Mesenchymal stem cell (in vitro differentiated cells and primary cell): Measurements from ENCODE around the gene LRRC9.

ENCODE experiments used
- DNase-seq: peaks from one replicate; pipeline ENCODE4 v3.0.0-alpha.2; 2013
- H2AFZ ChIP-seq: one replicate; pipeline ENCODE4 v1.6.1; 2013; ENCODE audit warnings: low read depth, mild to moderate bottlenecking, control low read depth, inconsistent platforms, low read length, moderate library complexity
- H2AK5ac ChIP-seq: 2 replicates; pipeline ENCODE4 v1.6.1; 2013; ENCODE audit warnings: low read length, moderate library complexity, mild to moderate bottlenecking, inconsistent platforms; ENCODE audit not compliant: severe bottlenecking
- H2BK120ac ChIP-seq: one replicate; pipeline ENCODE4 v1.6.1; 2013; ENCODE audit warnings: low read depth, mild to moderate bottlenecking, inconsistent platforms, low read length, moderate library complexity
- H2BK12ac ChIP-seq, 2 experiments: one replicate each; pipeline ENCODE4 v1.6.1; 2013; ENCODE audit warnings: inconsistent platforms in 2 of 2, low read length in 2 of 2, mild to moderate bottlenecking in 2 of 2, moderate library complexity in 2 of 2, control low read depth in 1 of 2
- H2BK15ac ChIP-seq: one replicate; pipeline ENCODE4 v1.6.1; 2013; ENCODE audit warnings: mild to moderate bottlenecking, low read depth, inconsistent platforms; ENCODE audit not compliant: poor library complexity, severe bottlenecking
- H2BK5ac ChIP-seq: 2 replicates; pipeline ENCODE4 v1.6.1; 2013; ENCODE audit warnings: low read depth, mild to moderate bottlenecking, low read length, control low read depth, inconsistent platforms; ENCODE audit not compliant: poor library complexity, severe bottlenecking
- H3K14ac ChIP-seq, 2 experiments: one replicate each; pipeline ENCODE4 v1.6.1; 2013; ENCODE audit warnings: inconsistent platforms in 2 of 2, low read length in 2 of 2, control low read depth in 1 of 2, mild to moderate bottlenecking in 1 of 2, moderate library complexity in 1 of 2
- H3K18ac ChIP-seq, 2 experiments: one replicate each; pipeline ENCODE4 v1.6.1; 2013; ENCODE audit warnings: inconsistent platforms in 2 of 2, low read length in 2 of 2, control low read depth in 1 of 2, low read depth in 1 of 2, mild to moderate bottlenecking in 1 of 2
- H3K23ac ChIP-seq, 2 experiments: one replicate each; pipeline ENCODE4 v1.6.1; 2013; ENCODE audit warnings: inconsistent platforms in 2 of 2, low read length in 2 of 2, mild to moderate bottlenecking in 2 of 2, moderate library complexity in 2 of 2, control low read depth in 1 of 2
- H3K27ac ChIP-seq: 2 replicates; pipeline ENCODE4 v1.5.1; 2013; ENCODE audit warnings: mild to moderate bottlenecking, moderate library complexity, low read length, control low read depth, inconsistent platforms; ENCODE audit not compliant: poor library complexity, severe bottlenecking
- H3K27me3 ChIP-seq, 2 experiments: 2 replicates each; pipeline versions ENCODE4 v1.6.1 to v1.7.0; 2013; ENCODE audit warnings: low read length in 2 of 2, mild to moderate bottlenecking in 2 of 2, moderate library complexity in 2 of 2, control low read depth in 1 of 2, inconsistent platforms in 1 of 2; ENCODE audit not compliant: control insufficient read depth in 1 of 2, insufficient read depth in 1 of 2
- H3K36me3 ChIP-seq, 2 experiments: 2 replicates each; pipeline versions ENCODE4 v1.6.1 to v1.7.0; 2013; ENCODE audit warnings: low read length in 2 of 2, control low read depth in 1 of 2, inconsistent platforms in 1 of 2, low read depth in 1 of 2, mild to moderate bottlenecking in 1 of 2; ENCODE audit not compliant: insufficient read depth in 2 of 2, control insufficient read depth in 1 of 2
- H3K4ac ChIP-seq, 2 experiments: one replicate each; pipeline ENCODE4 v1.6.1; 2013; ENCODE audit warnings: inconsistent platforms in 2 of 2, low read length in 2 of 2, mild to moderate bottlenecking in 2 of 2, moderate library complexity in 2 of 2, control low read depth in 1 of 2, low read depth in 1 of 2
- H3K4me1 ChIP-seq: 2 replicates; pipeline ENCODE4 v1.6.1; 2013; ENCODE audit warnings: low read depth, low read length, control low read depth; ENCODE audit not compliant: control insufficient read depth, insufficient read depth
- H3K4me2 ChIP-seq: 2 replicates; pipeline ENCODE4 v1.6.1; 2013; ENCODE audit warnings: low read length, mild to moderate bottlenecking, inconsistent platforms; ENCODE audit not compliant: poor library complexity, severe bottlenecking
- H3K4me3 ChIP-seq, 2 experiments: 2 replicates each; pipeline versions ENCODE4 v1.5.1 to v1.7.0; 2013; ENCODE audit warnings: low read length in 2 of 2, mild to moderate bottlenecking in 2 of 2, control low read depth in 1 of 2, low read depth in 1 of 2; ENCODE audit not compliant: insufficient read depth in 1 of 2
- H3K79me1 ChIP-seq: replicated peaks from 2 replicates; pipeline ENCODE4 v1.6.1; 2013; ENCODE audit warnings: mild to moderate bottlenecking, control low read depth, low read length, inconsistent platforms; ENCODE audit not compliant: poor library complexity, severe bottlenecking
- H3K9ac ChIP-seq: 2 replicates; pipeline ENCODE4 v1.7.0; 2013; ENCODE audit warnings: mild to moderate bottlenecking, low read length, moderate library complexity
- H3K9me3 ChIP-seq: 2 replicates; pipeline ENCODE4 v1.7.0; 2013; ENCODE audit warnings: mild to moderate bottlenecking, low read length; ENCODE audit not compliant: control insufficient read depth
- H4K8ac ChIP-seq: one replicate; pipeline ENCODE4 v1.6.1; 2013; ENCODE audit warnings: inconsistent platforms, mild to moderate bottlenecking, low read length, moderate library complexity
- H4K91ac ChIP-seq: one replicate; pipeline ENCODE4 v1.6.1; 2013; ENCODE audit warnings: mild to moderate bottlenecking, low read length, inconsistent platforms
- WGBS: methylation state at CpG from one replicate; pipeline ENCODE4 v1.1.7; 2013; ENCODE audit warnings: mixed read lengths; 5-methylcytosine and 5-hydroxymethylcytosine counted together

Gene LRRC9

GRCh38 chr14:59961518-59962062, 41.6 kb downstream of the LRRC9 start:
- no peak for DNase-seq
- H3K14ac ChIP-seq = no peak overlapping the region
- no peak overlapping the region for H4K91ac ChIP-seq
- no peaks in the 10 kb centered on the region for H3K27me3 ChIP-seq
- no peak overlapping the region for H3K4me2 ChIP-seq
- H3K23ac ChIP-seq = no peak overlapping the region
- H2BK12ac ChIP-seq = no peak overlapping the region
- H3K9ac ChIP-seq = no peak overlapping the region
- no peak overlapping the region for H2AFZ ChIP-seq
- no peak overlapping the region for H2BK5ac ChIP-seq
- H4K8ac ChIP-seq = no peak overlapping the region
- no peaks in the 10 kb centered on the region for H3K79me1 ChIP-seq
- no peak overlapping the region for H2BK15ac ChIP-seq
- no peak overlapping the region for H2AK5ac ChIP-seq
- H3K4me3 ChIP-seq = no peak overlapping the region
- H3K27ac ChIP-seq = no peak overlapping the region
- no peaks in the 10 kb centered on the region for H3K9me3 ChIP-seq
- H3K4ac ChIP-seq = no peak overlapping the region
- H3K18ac ChIP-seq = no peak overlapping the region
- H3K36me3 ChIP-seq = no peaks in the 10 kb centered on the region
- no peaks in the 10 kb centered on the region for H3K4me1 ChIP-seq
- H2BK120ac ChIP-seq = no peak overlapping the region
- 100% methylated on average over 1 of the region's 1 CpG for WGBS

- H3K9me3 ChIP-seq = no peaks in the 10 kb centered on the region
- no peak overlapping the region for H2BK120ac ChIP-seq
- no peak overlapping the region for H3K4ac ChIP-seq
- H3K4me1 ChIP-seq = no peaks in the 10 kb centered on the region
- DNase-seq = peak; percentile 42
- H2BK15ac ChIP-seq = no peak overlapping the region
- H3K9ac ChIP-seq = peak overlapping the region; percentile 85
- H3K27ac ChIP-seq = no peak overlapping the region
- no peaks in the 10 kb centered on the region for H3K79me1 ChIP-seq
- H2AFZ ChIP-seq = no peak overlapping the region
- H3K27me3 ChIP-seq = no peaks in the 10 kb centered on the region
- WGBS = 64% methylated on average over 4 of the region's 5 CpGs
- no peak overlapping the region for H4K91ac ChIP-seq
- no peak overlapping the region for H3K23ac ChIP-seq
- no peaks in the 10 kb centered on the region for H3K36me3 ChIP-seq
- no peak overlapping the region for H2AK5ac ChIP-seq
- no peak overlapping the region for H3K4me3 ChIP-seq
- no peak overlapping the region for H4K8ac ChIP-seq
- no peak overlapping the region for H3K18ac ChIP-seq
- no peak overlapping the region for H2BK12ac ChIP-seq
- no peak overlapping the region for H3K14ac ChIP-seq
- H3K4me2 ChIP-seq = no peak overlapping the region
- H2BK5ac ChIP-seq = no peak overlapping the region
Observed at GRCh38 chr14:59964251-59965007, 44.5 kb downstream of the LRRC9 start.

- H3K23ac ChIP-seq = no peak overlapping the region
- H2AFZ ChIP-seq = no peak overlapping the region
- H3K9me3 ChIP-seq = no peaks in the 10 kb centered on the region
- H3K4me1 ChIP-seq = no peaks in the 10 kb centered on the region
- H3K27me3 ChIP-seq = no peaks in the 10 kb centered on the region
- H4K91ac ChIP-seq = no peak overlapping the region
- no peak overlapping the region for H3K9ac ChIP-seq
- no peaks in the 10 kb centered on the region for H3K79me1 ChIP-seq
- no peaks in the 10 kb centered on the region for H3K36me3 ChIP-seq
- peak; percentile 67 for DNase-seq
- no peak overlapping the region for H2BK120ac ChIP-seq
- no peak overlapping the region for H2AK5ac ChIP-seq
- no peak overlapping the region for H3K4me3 ChIP-seq
- 41% methylated on average over 2 of the region's 2 CpGs for WGBS
- H4K8ac ChIP-seq = no peak overlapping the region
- H3K4ac ChIP-seq = no peak overlapping the region
- no peak overlapping the region for H2BK15ac ChIP-seq
- no peak overlapping the region for H2BK12ac ChIP-seq
- H3K14ac ChIP-seq = no peak overlapping the region
- H3K27ac ChIP-seq = no peak overlapping the region
- H2BK5ac ChIP-seq = no peak overlapping the region
- H3K18ac ChIP-seq = no peak overlapping the region
- H3K4me2 ChIP-seq = no peak overlapping the region
Observed at GRCh38 chr14:59969319-59969718, 49.4 kb downstream of the LRRC9 start.

GRCh38 chr14:59981564-59981963, 61.6 kb downstream of the LRRC9 start:
- H3K4me2 ChIP-seq = no peak overlapping the region
- H4K91ac ChIP-seq = no peak overlapping the region
- H3K36me3 ChIP-seq = no peaks in the 10 kb centered on the region
- H3K27ac ChIP-seq = no peak overlapping the region
- H3K9ac ChIP-seq = no peak overlapping the region
- no peak overlapping the region for H3K23ac ChIP-seq
- no peak overlapping the region for H2BK15ac ChIP-seq
- no peak overlapping the region for H2AK5ac ChIP-seq
- H3K4ac ChIP-seq = no peak overlapping the region
- H3K4me1 ChIP-seq = no peaks in the 10 kb centered on the region
- no peak overlapping the region for H3K18ac ChIP-seq
- no peak overlapping the region for H2AFZ ChIP-seq
- H3K27me3 ChIP-seq = no peaks in the 10 kb centered on the region
- no peak overlapping the region for H4K8ac ChIP-seq
- H3K14ac ChIP-seq = no peak overlapping the region
- no peak overlapping the region for H2BK120ac ChIP-seq
- no peak overlapping the region for H2BK12ac ChIP-seq
- no peak overlapping the region for H3K4me3 ChIP-seq
- H2BK5ac ChIP-seq = no peak overlapping the region
- DNase-seq = no peak
- H3K79me1 ChIP-seq = no peaks in the 10 kb centered on the region
- H3K9me3 ChIP-seq = no peaks in the 10 kb centered on the region
